A549 (cell line): ENCODE measurements around the gene HSD11B2.

Experiments used
- SMC3 ChIP-seq: fragments of >200 bp; sonication (Bioruptor Twin); formaldehyde crosslinking; IDR thresholded peaks from 3 replicates; pipeline ENCODE4 v1.6.1; 2018; ENCODE audit warnings: inconsistent platforms
- TF ChIP-seq, protein P1 (sequence below): fragments of 450-650 bp; IDR thresholded peaks from 2 replicates; pipeline ENCODE4 v1.6.1; 2014; ENCODE audit warnings: antibody characterized with exemption

DNA sequence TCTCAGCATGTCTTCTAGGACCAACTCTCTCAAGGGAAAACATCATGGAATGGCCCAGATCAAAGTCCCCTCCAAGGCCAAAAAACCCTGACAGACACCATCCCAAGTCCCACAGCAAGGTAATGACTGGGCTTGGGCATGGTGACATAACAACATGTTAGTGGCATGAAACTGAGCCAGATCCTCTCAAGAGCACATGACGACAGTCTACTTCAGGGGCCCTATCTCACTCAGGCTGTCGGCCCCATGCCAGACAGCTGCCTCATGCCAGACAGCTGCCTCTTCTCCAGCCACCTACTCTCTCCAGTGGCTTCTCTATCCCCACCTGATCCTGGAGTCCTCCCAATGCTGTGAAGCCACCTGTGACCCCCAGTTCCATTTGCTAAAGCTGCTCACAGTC lies 18.4 kb downstream of the HSD11B2 start:
- no peak for TF ChIP-seq SMC3
- TF ChIP-seq, protein P1, sequence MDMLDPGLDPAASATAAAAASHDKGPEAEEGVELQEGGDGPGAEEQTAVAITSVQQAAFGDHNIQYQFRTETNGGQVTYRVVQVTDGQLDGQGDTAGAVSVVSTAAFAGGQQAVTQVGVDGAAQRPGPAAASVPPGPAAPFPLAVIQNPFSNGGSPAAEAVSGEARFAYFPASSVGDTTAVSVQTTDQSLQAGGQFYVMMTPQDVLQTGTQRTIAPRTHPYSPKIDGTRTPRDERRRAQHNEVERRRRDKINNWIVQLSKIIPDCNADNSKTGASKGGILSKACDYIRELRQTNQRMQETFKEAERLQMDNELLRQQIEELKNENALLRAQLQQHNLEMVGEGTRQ = no peak
